GM18498 (cell line): Measurements from ENCODE around the gene UMODL1.
"Not testable (repeated sequence)": the region's sequence is repeated elsewhere in the genome, so short reads cannot be mapped to it uniquely, and the experiment has no call there.

Experiments used
- ATAC-seq: cut with Tn5 transposase; IDR thresholded peaks from one replicate; pipeline ENCODE4 v1.9.1; 2021; ENCODE audit warnings: mild to moderate bottlenecking, moderate library complexity; ENCODE audit not compliant: unreplicated experiment

UMODL1 gene

GRCh38 chr21:42110691-42111469 is 39.8 kb downstream of the UMODL1 start:
- no peak for ATAC-seq

GRCh38 chr21:42111470-42111743 is 40.3 kb downstream of the UMODL1 start:
- no peak for ATAC-seq

DNA sequence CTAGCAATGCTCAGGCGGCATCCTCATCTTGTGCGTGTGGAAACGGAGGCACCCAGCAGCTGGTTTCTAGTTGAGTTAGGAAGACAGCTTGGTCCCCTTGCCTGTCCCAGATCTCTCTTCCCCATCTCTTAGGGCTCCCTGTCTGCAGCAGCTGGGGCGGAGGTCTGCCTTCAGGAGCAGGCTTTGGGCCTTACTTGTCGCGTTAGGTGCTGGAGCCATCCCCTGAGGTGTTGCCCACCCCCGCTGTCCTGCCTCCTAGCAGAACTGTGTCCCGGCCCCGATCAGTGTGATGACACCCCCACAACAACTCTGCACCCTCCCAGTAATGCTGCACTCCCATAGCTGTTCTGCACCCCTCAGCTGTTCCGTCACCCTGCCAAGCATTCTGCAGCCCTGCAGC is 40.7 kb downstream of the UMODL1 start:
- no peak for ATAC-seq

- ATAC-seq = no peak
Observed at GRCh38 chr21:42112238-42112637, 41.1 kb downstream of the UMODL1 start.

- ATAC-seq = no peak
Observed at GRCh38 chr21:42112857-42113256, 41.7 kb downstream of the UMODL1 start.

- ATAC-seq = no peak
Observed at GRCh38 chr21:42113926-42114409, 42.9 kb downstream of the UMODL1 start.

GRCh38 chr21:42114646-42115045 is 43.5 kb downstream of the UMODL1 start:
- no peak for ATAC-seq

DNA sequence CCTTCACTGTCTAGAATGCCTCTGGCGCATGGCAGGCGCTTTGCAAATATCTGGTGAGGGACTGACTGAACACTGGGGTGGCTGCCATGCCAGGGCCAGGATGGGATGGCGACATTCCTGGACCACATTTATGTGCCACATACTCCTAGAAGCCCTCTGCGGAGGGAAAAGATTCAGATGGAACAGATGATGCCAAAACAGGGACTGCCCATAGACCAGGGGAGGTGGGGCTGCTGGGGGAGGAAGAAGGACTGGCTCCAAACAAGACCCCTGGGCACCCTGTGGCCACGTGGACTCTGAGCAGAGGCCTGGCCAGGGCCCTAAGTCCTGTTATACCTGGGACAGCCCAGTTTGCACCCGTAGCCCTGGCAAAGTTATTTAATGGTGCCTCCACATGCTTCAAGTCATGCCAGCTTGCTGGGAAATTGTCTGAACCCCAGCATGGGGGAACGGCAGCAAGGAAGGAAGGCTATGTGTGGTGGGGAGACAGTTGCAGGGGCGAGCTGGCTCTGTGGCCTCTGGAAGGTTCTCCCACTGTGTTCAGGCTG is 44.1 kb downstream of the UMODL1 start:
- ATAC-seq = no peak

- ATAC-seq = not testable (repeated sequence)
Observed at GRCh38 chr21:42116551-42116950, 45.4 kb downstream of the UMODL1 start.

- peak; percentile 47 for ATAC-seq
Observed at GRCh38 chr21:42117229-42117966, 46.3 kb downstream of the UMODL1 start.

DNA sequence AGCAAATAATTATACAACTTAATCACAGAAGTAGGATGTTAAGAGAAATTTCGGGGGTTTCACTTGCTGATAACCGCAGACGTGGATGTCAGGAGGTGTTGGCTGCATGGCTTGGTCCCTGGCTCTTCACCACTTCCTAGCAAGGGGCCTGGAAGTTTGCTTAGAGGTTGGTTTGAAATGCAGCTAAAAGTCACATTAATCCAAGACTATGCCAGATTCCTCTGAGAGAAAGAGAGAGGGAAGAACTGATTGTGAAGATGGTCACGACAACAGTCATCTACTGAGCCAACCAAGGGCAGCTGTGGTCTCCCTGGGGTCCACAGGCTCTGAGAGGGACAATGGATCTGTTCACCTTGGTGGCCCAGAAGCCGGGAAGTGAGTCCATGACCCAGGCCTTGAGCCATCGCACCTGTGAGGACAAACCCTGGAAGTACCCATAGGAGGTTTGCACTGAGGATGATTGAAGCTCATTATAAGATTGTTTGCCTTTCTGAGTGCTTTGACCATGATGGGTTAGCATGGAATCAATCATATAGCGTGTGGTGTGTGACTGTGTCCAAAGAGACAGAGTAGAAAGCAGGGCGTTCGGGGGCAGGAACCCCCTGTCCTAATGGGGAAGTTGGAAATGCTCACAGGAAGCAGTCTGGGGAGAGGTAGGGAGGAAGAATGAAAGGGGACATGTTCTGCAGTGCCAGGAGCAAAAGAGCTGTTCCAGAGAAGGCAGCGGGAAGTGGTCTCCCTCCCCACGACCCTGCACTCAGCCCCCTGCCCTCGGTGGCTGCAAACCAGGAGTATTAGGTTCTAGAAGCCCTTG is 47.1 kb downstream of the UMODL1 start:
- no peak for ATAC-seq

DNA sequence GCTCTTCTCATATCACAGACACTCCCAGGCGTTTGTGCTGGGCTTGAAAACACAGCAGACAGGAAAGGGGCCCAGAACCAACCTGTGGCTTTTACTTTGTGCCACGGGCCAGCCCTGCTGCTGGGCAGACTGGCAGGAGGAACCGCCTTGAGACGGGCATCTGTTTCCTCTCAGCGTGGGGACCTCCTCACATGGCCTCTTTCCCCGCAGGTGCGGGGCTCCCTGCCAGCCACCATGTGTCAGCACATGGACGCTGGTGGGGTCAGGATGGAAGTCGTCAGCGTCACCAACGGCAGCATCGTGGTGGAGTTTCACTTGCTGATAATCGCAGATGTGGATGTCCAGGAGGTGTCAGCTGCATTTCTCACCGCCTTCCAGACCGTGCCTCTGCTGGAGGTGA is 47.8 kb downstream of the UMODL1 start:
- no peak for ATAC-seq

DNA sequence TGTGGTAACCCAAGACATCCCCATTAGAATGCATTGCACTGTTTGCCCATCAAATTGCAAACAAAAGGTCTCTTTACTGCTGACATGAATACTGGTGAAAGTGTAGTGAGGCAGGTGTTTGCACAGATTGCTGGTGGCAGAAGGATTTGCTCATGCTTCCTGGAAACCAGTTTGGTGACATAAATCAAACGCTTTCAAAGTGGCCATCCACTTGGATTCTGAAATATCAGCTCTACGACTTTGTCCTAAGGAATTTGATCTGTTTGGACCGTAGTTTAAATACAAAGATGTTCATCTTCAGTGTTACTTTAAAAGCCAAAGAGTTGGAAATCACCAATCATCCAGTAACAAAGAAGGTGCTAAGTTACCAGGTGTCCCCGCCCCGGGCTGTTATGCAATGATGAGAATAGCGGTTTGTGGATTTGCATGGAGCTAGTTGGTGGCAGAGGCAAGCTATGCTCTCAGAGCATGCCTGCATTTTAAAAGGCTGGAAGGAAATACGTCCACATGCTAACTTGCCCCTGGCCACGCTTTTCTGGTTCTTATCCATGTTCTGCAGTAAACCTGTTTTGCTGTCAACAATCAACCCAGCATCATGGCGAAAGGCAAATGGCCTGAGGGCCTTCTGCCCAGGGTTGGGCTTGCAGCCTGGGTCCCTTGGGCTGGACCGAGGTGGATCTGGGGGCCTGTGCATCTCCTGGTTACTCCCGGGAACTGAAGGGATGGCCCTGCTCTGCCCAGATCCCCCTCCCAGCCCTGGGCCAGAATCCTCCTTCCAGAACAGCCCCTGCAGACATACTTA is 49.2 kb downstream of the UMODL1 start:
- ATAC-seq = peak; percentile 58

DNA sequence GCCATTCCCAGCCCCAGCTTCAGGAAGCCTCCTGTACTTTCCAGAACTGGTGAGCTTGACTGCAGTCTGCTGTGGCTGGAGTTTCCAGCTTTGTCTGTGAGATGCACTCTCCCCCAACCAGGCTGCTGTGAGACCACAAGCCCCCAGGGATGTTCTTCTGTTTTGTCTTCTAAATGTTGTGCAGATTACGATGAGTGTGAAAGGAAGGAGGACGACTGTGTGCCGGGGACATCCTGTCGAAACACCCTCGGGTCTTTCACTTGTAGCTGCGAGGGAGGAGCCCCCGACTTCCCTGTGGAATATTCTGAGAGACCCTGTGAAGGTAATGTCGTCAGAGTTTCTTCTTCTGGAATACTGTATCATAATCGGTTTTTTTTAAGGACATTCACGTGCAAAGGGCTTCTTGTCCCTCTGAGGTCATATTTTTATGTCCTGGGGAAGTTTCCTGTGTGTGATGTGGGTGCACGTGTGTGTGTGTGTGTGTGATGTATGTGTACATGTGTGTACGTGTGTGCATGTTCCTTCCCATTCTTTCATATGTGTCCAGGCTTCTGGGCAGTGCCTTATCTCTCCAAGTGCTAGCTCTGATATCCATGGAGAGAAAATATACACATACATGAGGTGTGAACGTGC is 49.9 kb downstream of the UMODL1 start:
- no peak for ATAC-seq

- no peak for ATAC-seq
Observed at GRCh38 chr21:42121794-42122193, 50.7 kb downstream of the UMODL1 start.

GRCh38 chr21:42122398-42122797 is 51.3 kb downstream of the UMODL1 start:
- ATAC-seq = no peak

GRCh38 chr21:42122808-42123207 is 51.7 kb downstream of the UMODL1 start:
- no peak for ATAC-seq

GRCh38 chr21:42123219-42123908 is 52.2 kb downstream of the UMODL1 start:
- ATAC-seq = no peak

DNA sequence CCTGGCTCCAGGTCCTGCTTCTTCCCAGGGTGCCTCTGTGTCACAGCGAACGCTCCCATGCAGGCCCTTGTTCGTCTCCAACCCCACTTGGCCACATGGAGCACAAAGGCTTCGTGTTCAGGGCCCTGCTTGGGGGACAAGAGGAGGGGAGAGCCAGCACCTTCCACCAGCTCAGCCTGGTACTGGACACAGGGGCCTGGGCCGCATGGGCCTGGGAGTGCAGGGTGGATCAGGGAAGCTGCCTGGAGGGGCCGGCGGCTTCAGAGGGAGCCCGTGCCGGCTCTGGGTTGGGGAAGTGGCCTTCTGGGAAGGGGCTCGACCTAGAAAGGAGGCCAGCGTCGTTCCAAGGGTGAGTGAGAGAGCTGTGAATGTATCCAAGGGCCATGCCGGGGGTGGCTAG is 53.0 kb downstream of the UMODL1 start:
- no peak for ATAC-seq
